ENCODE measurements around the gene ANKRD33B. TPM values are rescaled to one million over a fixed set of nuclear protein-coding genes. Genes with fewer than 3 reads are reported as not detected.

The ANKRD33B gene
- total RNA-seq, 1 donor from 2014 or later: 170 TPM

GRCh38 chr5:10590226-10590999, 26.5 kb downstream of the ANKRD33B start:
- H3K9me3 Mint-ChIP-seq: peaks cover 10% of the 10 kb centered on the region
- H3K4me1 Mint-ChIP-seq: peaks cover 81% of the 10 kb centered on the region
- ChIA-PET CTCF (no interaction called here), POLR2A (interaction anchor here (0.7 to 2.0 kb wide), 4 partner anchors 11 to 25 kb away, joined by 3 to 5 read pairs (median 4); no protein-coding TSS in a partner anchor)
- no peak for ATAC-seq (ENCODE audit: low read depth)
- H3K27me3 Mint-ChIP-seq: no peaks in the 10 kb centered on the region
- no peak for DNase-seq
- no peak overlapping the region for H3K27ac Mint-ChIP-seq
- peak overlapping the region; percentile 7 for H3K4me3 Mint-ChIP-seq
- intact Hi-C loops (cut with micrococcal nuclease): no loop called here
- H3K36me3 Mint-ChIP-seq (ENCODE audit: low read depth): peaks cover 43% of the 10 kb centered on the region
- TF ChIP-seq CTCF (IDR thresholded peaks at IDR 0.05): no peak

- TF ChIP-seq CTCF (IDR thresholded peaks at IDR 0.05): no peak
- intact Hi-C loops (cut with micrococcal nuclease): no loop called here
- Mint-ChIP-seq H3K27ac (peak overlapping the region; percentile 12), H3K4me1 (peaks cover 81% of the 10 kb centered on the region), H3K27me3 (no peaks in the 10 kb centered on the region), H3K36me3 (ENCODE audit: low read depth) (peaks cover 43% of the 10 kb centered on the region), H3K4me3 (peak overlapping the region; percentile 7), H3K9me3 (peaks cover 10% of the 10 kb centered on the region)
- ChIA-PET POLR2A (interaction anchor here (1.3 kb wide), 1 partner anchor 10 kb away, joined by 3 read pairs; no protein-coding TSS in a partner anchor), CTCF (no interaction called here)
- no peak for ATAC-seq (ENCODE audit: low read depth)
- no peak for DNase-seq
Observed at GRCh38 chr5:10591159-10591558, 27.3 kb downstream of the ANKRD33B start.

GRCh38 chr5:10591966-10592365, 28.1 kb downstream of the ANKRD33B start:
- no peak overlapping the region for H3K4me3 Mint-ChIP-seq
- H3K36me3 Mint-ChIP-seq (ENCODE audit: low read depth): peaks cover 51% of the 10 kb centered on the region
- no peak for TF ChIP-seq CTCF (IDR thresholded peaks at IDR 0.05)
- H3K9me3 Mint-ChIP-seq: peaks cover 13% of the 10 kb centered on the region
- peaks cover 81% of the 10 kb centered on the region for H3K4me1 Mint-ChIP-seq
- intact Hi-C loops (cut with micrococcal nuclease): no loop called here
- CTCF ChIA-PET: interaction anchor here (1.5 kb wide), 1 partner anchor 16 kb away, joined by 5 read pairs; no protein-coding TSS in a partner anchor
- DNase-seq (no peak), ATAC-seq (ENCODE audit: low read depth) (no peak)
- POLR2A ChIA-PET: interaction anchor here (0.7 to 1.3 kb wide), 5 partner anchors 9 to 17 kb away, joined by 3 to 6 read pairs (median 4); no protein-coding TSS in a partner anchor
- H3K27me3 Mint-ChIP-seq: no peaks in the 10 kb centered on the region
- H3K27ac Mint-ChIP-seq: no peak overlapping the region

GRCh38 chr5:10592601-10593000, 28.7 kb downstream of the ANKRD33B start:
- DNase-seq: no peak
- H3K4me3 Mint-ChIP-seq: no peak overlapping the region
- no peak overlapping the region for H3K27ac Mint-ChIP-seq
- peak; percentile 30 for ATAC-seq (ENCODE audit: low read depth)
- peaks cover 14% of the 10 kb centered on the region for H3K9me3 Mint-ChIP-seq
- no peaks in the 10 kb centered on the region for H3K27me3 Mint-ChIP-seq
- POLR2A ChIA-PET: interaction anchor here (0.7 to 1.5 kb wide), 7 partner anchors 9 to 127 kb away, joined by 3 to 6 read pairs (median 4); partner anchors contain the start of gene ANKRD33B
- peaks cover 56% of the 10 kb centered on the region for H3K36me3 Mint-ChIP-seq (ENCODE audit: low read depth)
- no peak for TF ChIP-seq CTCF (IDR thresholded peaks at IDR 0.05)
- intact Hi-C loops (cut with micrococcal nuclease): no loop called here
- CTCF ChIA-PET: interaction anchor here (0.6 to 1.5 kb wide), 2 partner anchors 15 to 139 kb away, joined by 3 to 5 read pairs; no protein-coding TSS in a partner anchor
- peaks cover 79% of the 10 kb centered on the region for H3K4me1 Mint-ChIP-seq

GRCh38 chr5:10593531-10594181, 29.8 kb downstream of the ANKRD33B start:
- ATAC-seq (ENCODE audit: low read depth): no peak
- H3K4me1 Mint-ChIP-seq: peaks cover 73% of the 10 kb centered on the region
- H3K36me3 Mint-ChIP-seq (ENCODE audit: low read depth): peaks cover 56% of the 10 kb centered on the region
- H3K4me3 Mint-ChIP-seq: no peak overlapping the region
- no peak for TF ChIP-seq CTCF (IDR thresholded peaks at IDR 0.05)
- POLR2A ChIA-PET: interaction anchor here (0.7 to 1.5 kb wide), 3 partner anchors 13 to 30 kb away, joined by 3 to 4 read pairs (median 3); partner anchors contain the start of gene ANKRD33B
- H3K9me3 Mint-ChIP-seq: peaks cover 12% of the 10 kb centered on the region
- DNase-seq: no peak
- no peak overlapping the region for H3K27ac Mint-ChIP-seq
- CTCF ChIA-PET: interaction anchor here (0.6 to 1.5 kb wide), 2 partner anchors 14 to 140 kb away, joined by 3 to 5 read pairs; no protein-coding TSS in a partner anchor
- intact Hi-C loops (cut with micrococcal nuclease): no loop called here
- H3K27me3 Mint-ChIP-seq: no peaks in the 10 kb centered on the region

Data from activated B cell treated with CpG ODN at 0.5 μM for 24 hours (primary cell).